Body of pancreas (tissue), 4 donors: Measurements from ENCODE around the gene OSTC. TPM values are rescaled to one million over a fixed set of nuclear protein-coding genes. Genes with fewer than 3 reads are reported as not detected.

ENCODE experiments used
- ATAC-seq: fragments of 150-250 bp; one replicate; pipeline ENCODE4 v1.9.1; 2016
- DNase-seq, 4 donors: peaks; one replicate each; pipeline ENCODE4 v3.0.0-alpha.2; 2019
- H3K27ac ChIP-seq, 4 donors: fragments of 200-600 bp; sonication (generic); 1 replicate in 3 of 4; 2 replicates in 1 of 4; pipeline versions ENCODE4 v1.5.1 to v1.6.1; 2016 to 2019; ENCODE audit warnings: mild to moderate bottlenecking in 1 of 4, mixed read lengths in 1 of 4, moderate library complexity in 1 of 4
- H3K27me3 ChIP-seq, 2 donors: fragments of 200-600 bp; sonication (generic); one replicate each; pipeline ENCODE4 v1.6.0; 2016; ENCODE audit warnings: mild to moderate bottlenecking in 1 of 2
- H3K36me3 ChIP-seq, 2 donors: fragments of 200-600 bp; sonication (generic); replicated peaks in 1 of 2; 2 replicates each; pipeline ENCODE4 v1.5.1; 2016; ENCODE audit warnings: low read depth in 2 of 2; ENCODE audit not compliant: insufficient read depth in 1 of 2
- H3K4me1 ChIP-seq: fragments of 200-600 bp; sonication (generic); one replicate; pipeline ENCODE4 v1.6.0; 2016
- H3K4me3 ChIP-seq, 2 donors: fragments of 200-600 bp; sonication (generic); 1 replicate in 1 of 2; 2 replicates in 1 of 2; pipeline ENCODE4 v1.5.1; 2016 to 2019
- H3K9me3 ChIP-seq, 3 donors: fragments of 200-600 bp; sonication (generic); 1 replicate in 2 of 3; 2 replicates in 1 of 3; pipeline ENCODE4 v1.5.1; 2016
- POLR2A ChIP-seq, 3 donors: fragments of 450-650 bp; IDR thresholded peaks; one replicate each; pipeline ENCODE4 v1.6.1; 2016; ENCODE audit warnings: antibody characterized with exemption in 3 of 3, mild to moderate bottlenecking in 2 of 3
- WGBS, 2 donors: methylation state at CpG; one replicate each; pipeline ENCODE4 v1.1.5; 2017; 5-methylcytosine and 5-hydroxymethylcytosine counted together
- intact Hi-C: fragments of 100-400 bp; cut with DNase I; formaldehyde crosslinking; loops from one replicate; pipeline ENCODE4 v1.15.1; 2023
- total RNA-seq, 2 donors: library from RNA; depleted of rRNA; stranded (reverse); fragments of >200 nt; gene quantifications; one replicate each; pipeline ENCODE4 v1.1.0, GENCODE V29; 2016
- TF ChIP-seq, protein P1 (sequence below), 7 experiments: fragments of 450-650 bp in 4 of 7; fragments of 200-600 bp in 3 of 7; sonication (generic) in 3 of 7; IDR thresholded peaks; one replicate each; pipeline ENCODE4 v1.5.1; 2016 to 2019; ENCODE audit warnings: antibody characterized with exemption in 7 of 7

The OSTC gene
- total RNA-seq, 2 donors from 2014 or later: 35.6 to 308 TPM

- Histone ChIP-seq H3K36me3 (peaks cover 7 to 12% of the 10 kb centered on the region in 2 donors), H3K27me3 (no peaks in the 10 kb centered on the region), H3K27ac (peak within 1 kb of the TSS; percentile 53 to 88 (median 86)), H3K9me3 (no peaks in the 10 kb centered on the region), H3K4me3 (peak within 1 kb of the TSS; percentile 56 to 82), H3K4me1 (peaks cover 32% of the 10 kb centered on the region)
- intact Hi-C loops: no loop called here
- ATAC-seq (peak; percentile 99), DNase-seq (peak; percentile 96 to 99 (median 96))
- TF ChIP-seq, protein P1, sequence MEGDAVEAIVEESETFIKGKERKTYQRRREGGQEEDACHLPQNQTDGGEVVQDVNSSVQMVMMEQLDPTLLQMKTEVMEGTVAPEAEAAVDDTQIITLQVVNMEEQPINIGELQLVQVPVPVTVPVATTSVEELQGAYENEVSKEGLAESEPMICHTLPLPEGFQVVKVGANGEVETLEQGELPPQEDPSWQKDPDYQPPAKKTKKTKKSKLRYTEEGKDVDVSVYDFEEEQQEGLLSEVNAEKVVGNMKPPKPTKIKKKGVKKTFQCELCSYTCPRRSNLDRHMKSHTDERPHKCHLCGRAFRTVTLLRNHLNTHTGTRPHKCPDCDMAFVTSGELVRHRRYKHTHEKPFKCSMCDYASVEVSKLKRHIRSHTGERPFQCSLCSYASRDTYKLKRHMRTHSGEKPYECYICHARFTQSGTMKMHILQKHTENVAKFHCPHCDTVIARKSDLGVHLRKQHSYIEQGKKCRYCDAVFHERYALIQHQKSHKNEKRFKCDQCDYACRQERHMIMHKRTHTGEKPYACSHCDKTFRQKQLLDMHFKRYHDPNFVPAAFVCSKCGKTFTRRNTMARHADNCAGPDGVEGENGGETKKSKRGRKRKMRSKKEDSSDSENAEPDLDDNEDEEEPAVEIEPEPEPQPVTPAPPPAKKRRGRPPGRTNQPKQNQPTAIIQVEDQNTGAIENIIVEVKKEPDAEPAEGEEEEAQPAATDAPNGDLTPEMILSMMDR (IDR thresholded peaks at IDR 0.05): no peak
- TF ChIP-seq POLR2A (IDR thresholded peaks at IDR 0.05): peak; percentile 74 to 98 (median 98)
- 0% methylated on average over 27 to 32 of the region's 32 CpGs for WGBS, 2 donors
Measured at GRCh38 chr4:108620101-108620932, 30.1 kb upstream of the OSTC start, which contains the start of gene RPL34. Gene RPL34, plus strand, starts transcription at chr4:108620576. Its CDS starts 1,384 bp downstream, at chr4:108621960.

DNA sequence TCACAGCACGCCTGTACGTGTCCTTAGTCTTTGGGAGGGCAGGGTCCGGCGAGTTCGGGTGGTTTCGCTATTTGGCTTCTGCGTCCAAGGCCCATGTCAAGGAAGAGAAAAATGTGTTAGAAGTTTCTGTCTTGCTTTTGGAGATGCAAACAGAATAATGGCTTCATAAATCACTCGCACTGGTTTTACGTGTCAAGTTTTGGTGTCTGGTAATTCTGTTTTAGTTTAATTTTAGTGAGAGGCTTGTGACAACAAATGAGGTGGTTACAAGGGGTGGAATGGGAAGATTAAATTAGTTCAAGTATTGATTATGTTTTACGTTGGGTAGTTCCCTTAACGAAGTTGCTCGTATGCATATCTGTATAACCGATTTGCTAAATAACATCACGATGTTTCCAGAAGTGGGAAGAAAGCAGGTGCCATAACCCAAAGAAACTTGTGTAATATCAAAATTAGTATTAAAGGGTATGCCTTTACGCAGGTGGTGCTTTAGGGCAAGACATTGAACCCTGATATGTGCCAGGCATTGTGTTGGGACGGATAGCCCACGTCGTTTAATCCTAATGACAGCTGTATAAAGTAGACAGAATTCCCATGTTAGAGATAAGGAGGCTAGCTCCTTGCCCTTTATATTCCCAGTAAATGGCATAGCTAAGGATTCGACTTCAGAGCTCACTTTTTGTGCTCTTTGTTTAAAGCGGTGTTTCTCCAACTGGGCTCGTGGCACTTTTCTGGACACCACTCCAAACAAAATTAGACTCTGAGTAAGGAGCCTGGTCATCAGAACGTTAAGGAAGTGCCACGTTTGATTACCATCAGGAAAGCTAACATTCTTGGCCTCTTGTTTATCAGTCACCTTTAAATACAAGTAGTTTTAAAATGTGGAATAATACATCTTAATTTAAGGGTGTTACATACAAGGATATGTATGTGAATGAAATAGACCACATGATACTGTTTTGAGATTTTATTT, 29.2 kb upstream of the OSTC start:
- H3K27me3 ChIP-seq: no peaks in the 10 kb centered on the region
- intact Hi-C loops: no loop called here
- peak overlapping the region; percentile 56 to 82 for H3K4me3 ChIP-seq
- TF ChIP-seq, protein P1 (IDR thresholded peaks at IDR 0.05): no peak
- peak in 2 of 3 donors; percentile 9 to 24 for TF ChIP-seq POLR2A (IDR thresholded peaks at IDR 0.05)
- H3K36me3 ChIP-seq: peaks cover 13 to 19% of the 10 kb centered on the region in 2 donors
- peak overlapping the region; percentile 53 to 88 (median 86) for H3K27ac ChIP-seq
- peaks cover 32% of the 10 kb centered on the region for H3K4me1 ChIP-seq
- no peaks in the 10 kb centered on the region for H3K9me3 ChIP-seq
- DNase-seq (peak in 1 of 4 donors; percentile 8), ATAC-seq (no peak)
- WGBS, 2 donors: 3 to 4% methylated on average over 23 of the region's 23 CpGs

GRCh38 chr4:108622022-108622421, 28.4 kb upstream of the OSTC start:
- no peaks in the 10 kb centered on the region for H3K27me3 ChIP-seq
- DNase-seq (no peak), ATAC-seq (no peak)
- intact Hi-C loops: no loop called here
- 28 to 42% methylated on average over 4 of the region's 4 CpGs for WGBS, 2 donors
- peaks cover 13 to 24% of the 10 kb centered on the region in 2 donors for H3K36me3 ChIP-seq
- no peak for TF ChIP-seq POLR2A (IDR thresholded peaks at IDR 0.05)
- TF ChIP-seq, protein P1 (IDR thresholded peaks at IDR 0.05): no peak
- H3K9me3 ChIP-seq: no peaks in the 10 kb centered on the region
- peaks cover 32% of the 10 kb centered on the region for H3K4me1 ChIP-seq
- H3K27ac ChIP-seq: peak overlapping the region in 2 of 4 donors; percentile 86 to 88
- peak overlapping the region in 1 of 2 donors; percentile 56 for H3K4me3 ChIP-seq

DNA sequence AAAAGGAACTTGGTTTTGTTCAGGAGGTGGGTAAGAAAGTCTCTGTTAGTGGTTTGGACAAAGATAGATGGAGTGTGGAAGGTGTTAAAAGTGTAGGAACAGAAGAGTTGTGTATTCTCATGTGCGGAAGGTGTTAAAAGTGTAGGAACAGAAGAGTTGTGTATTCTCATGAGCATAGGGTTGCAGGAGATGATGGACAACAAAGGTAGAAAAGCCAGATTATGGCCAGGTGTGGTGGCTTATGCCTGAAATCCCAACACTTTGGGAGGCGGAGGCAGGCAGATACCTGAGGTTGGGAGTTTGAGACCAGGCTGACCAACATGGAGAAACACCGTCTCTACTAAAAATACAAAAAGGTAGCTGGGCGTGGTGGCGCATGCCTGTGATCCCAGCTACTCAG, 27.6 kb upstream of the OSTC start:
- H3K27me3 ChIP-seq: no peaks in the 10 kb centered on the region
- H3K9me3 ChIP-seq: no peaks in the 10 kb centered on the region
- H3K4me3 ChIP-seq: no peak overlapping the region
- DNase-seq (no peak), ATAC-seq (no peak)
- H3K36me3 ChIP-seq: peaks cover 13 to 24% of the 10 kb centered on the region in 2 donors
- peak overlapping the region in 1 of 4 donors; percentile 0 for H3K27ac ChIP-seq
- TF ChIP-seq, protein P1 (IDR thresholded peaks at IDR 0.05): no peak
- no peak for TF ChIP-seq POLR2A (IDR thresholded peaks at IDR 0.05)
- 72 to 76% methylated on average over 5 of the region's 5 CpGs for WGBS, 2 donors
- intact Hi-C loops: no loop called here
- H3K4me1 ChIP-seq: peaks cover 32% of the 10 kb centered on the region
